ENCODE data around the gene MAP6.

- TF ChIP-seq CTCF (IDR thresholded peaks at IDR 0.05; ENCODE audit: low read length), result no peak
- no peak for TF ChIP-seq EZH2phosphoT487 (IDR thresholded peaks at IDR 0.05; ENCODE audit: low read length)
Observed at GRCh38 chr11:75679566-75679965, 10.7 kb upstream of the MAP6 start.

Measured in MM.1S (cell line).